Sigmoid colon (tissue), 3 donors: ENCODE data around the gene ZNF627.

Experiments
- POLR2A ChIP-seq, 2 donors: fragments of 450-650 bp; IDR thresholded peaks; one replicate each; pipeline ENCODE4 v1.6.1; 2016; ENCODE audit warnings: antibody characterized with exemption in 2 of 2, mild to moderate bottlenecking in 2 of 2, moderate library complexity in 2 of 2
- TF ChIP-seq, protein P1 (sequence below), 4 experiments: fragments of 450-650 bp in 3 of 4; fragments of 200-600 bp in 1 of 4; IDR thresholded peaks; one replicate each; pipeline ENCODE4 v1.5.1; 2016 to 2019; ENCODE audit warnings: antibody characterized with exemption in 4 of 4, mild to moderate bottlenecking in 3 of 4, moderate library complexity in 2 of 4

GRCh38 chr19:11586331-11586730 is 11.0 kb upstream of the ZNF627 start:
- TF ChIP-seq, protein P1, sequence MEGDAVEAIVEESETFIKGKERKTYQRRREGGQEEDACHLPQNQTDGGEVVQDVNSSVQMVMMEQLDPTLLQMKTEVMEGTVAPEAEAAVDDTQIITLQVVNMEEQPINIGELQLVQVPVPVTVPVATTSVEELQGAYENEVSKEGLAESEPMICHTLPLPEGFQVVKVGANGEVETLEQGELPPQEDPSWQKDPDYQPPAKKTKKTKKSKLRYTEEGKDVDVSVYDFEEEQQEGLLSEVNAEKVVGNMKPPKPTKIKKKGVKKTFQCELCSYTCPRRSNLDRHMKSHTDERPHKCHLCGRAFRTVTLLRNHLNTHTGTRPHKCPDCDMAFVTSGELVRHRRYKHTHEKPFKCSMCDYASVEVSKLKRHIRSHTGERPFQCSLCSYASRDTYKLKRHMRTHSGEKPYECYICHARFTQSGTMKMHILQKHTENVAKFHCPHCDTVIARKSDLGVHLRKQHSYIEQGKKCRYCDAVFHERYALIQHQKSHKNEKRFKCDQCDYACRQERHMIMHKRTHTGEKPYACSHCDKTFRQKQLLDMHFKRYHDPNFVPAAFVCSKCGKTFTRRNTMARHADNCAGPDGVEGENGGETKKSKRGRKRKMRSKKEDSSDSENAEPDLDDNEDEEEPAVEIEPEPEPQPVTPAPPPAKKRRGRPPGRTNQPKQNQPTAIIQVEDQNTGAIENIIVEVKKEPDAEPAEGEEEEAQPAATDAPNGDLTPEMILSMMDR (IDR thresholded peaks at IDR 0.05): no peak
- no peak for TF ChIP-seq POLR2A (IDR thresholded peaks at IDR 0.05)
